Mucosa of descending colon (tissue), 3 donors: Measurements from ENCODE around the gene MCC. TPM values are rescaled to one million over a fixed set of nuclear protein-coding genes. Genes with fewer than 3 reads are reported as not detected.

Experiments
- ATAC-seq: fragments of 200-7000 bp; cut with Tn5 transposase; one replicate; pipeline ENCODE4 v1.9.1; 2020; ENCODE audit warnings: mild to moderate bottlenecking, moderate library complexity
- DNase-seq, 3 donors: peaks; one replicate each; pipeline ENCODE4 v3.0.0-alpha.2; 2020
- H3K36me3 ChIP-seq: fragments of 200-600 bp; one replicate; pipeline ENCODE4 v1.8.0; 2021; ENCODE audit warnings: low read depth, mild to moderate bottlenecking
- H3K4me1 ChIP-seq: fragments of 200-600 bp; one replicate; pipeline ENCODE4 v1.8.0; 2021; ENCODE audit warnings: low read depth, mild to moderate bottlenecking
- H3K4me3 ChIP-seq: fragments of 200-600 bp; one replicate; pipeline ENCODE4 v1.8.0; 2021; ENCODE audit warnings: mild to moderate bottlenecking
- H3K9me3 ChIP-seq: fragments of 200-600 bp; one replicate; pipeline ENCODE4 v1.8.0; 2021; ENCODE audit warnings: mild to moderate bottlenecking
- intact Hi-C, 2 donors: fragments of 100-400 bp; cut with DNase I in 1 of 2; cut with micrococcal nuclease in 1 of 2; formaldehyde crosslinking; loops; one replicate each; pipeline versions ENCODE4 v1.11.0 to v1.11.1; 2022; cut with DNase I, micrococcal nuclease
- total RNA-seq, 3 donors: library from RNA; stranded (reverse); fragmentation: NEBNext Ultra II Directional in 2 of 3; extraction: Animal tissue kit (Norgen Biotek cat#: 25700) in 2 of 3; gene quantifications; one replicate each; pipeline versions ENCODE4 v1.2.1 to v1.2.4, GENCODE V29; 2021 to 2023
- TF ChIP-seq, protein P1 (sequence below): fragments of 200-600 bp; IDR thresholded peaks from one replicate; pipeline ENCODE4 v1.8.0; 2022; ENCODE audit warnings: antibody characterized with exemption, mild to moderate bottlenecking
- donor health status: DM: no; HTN: no; CAD: no; lungs with moderate emphysema.
- donor health status: DM: no; HTN: no; CAD: no.
- donor health status: DM: no; HTN: yes; CAD: no.

MCC gene
- total RNA-seq, 3 donors from 2014 or later, result 1.5 to 7.4 (median 4.4) TPM

- no peak within 1 kb of the TSS for H3K4me3 ChIP-seq
- DNase-seq (no peak), ATAC-seq (no peak)
- intact Hi-C loops, result no loop called here
- TF ChIP-seq, protein P1, sequence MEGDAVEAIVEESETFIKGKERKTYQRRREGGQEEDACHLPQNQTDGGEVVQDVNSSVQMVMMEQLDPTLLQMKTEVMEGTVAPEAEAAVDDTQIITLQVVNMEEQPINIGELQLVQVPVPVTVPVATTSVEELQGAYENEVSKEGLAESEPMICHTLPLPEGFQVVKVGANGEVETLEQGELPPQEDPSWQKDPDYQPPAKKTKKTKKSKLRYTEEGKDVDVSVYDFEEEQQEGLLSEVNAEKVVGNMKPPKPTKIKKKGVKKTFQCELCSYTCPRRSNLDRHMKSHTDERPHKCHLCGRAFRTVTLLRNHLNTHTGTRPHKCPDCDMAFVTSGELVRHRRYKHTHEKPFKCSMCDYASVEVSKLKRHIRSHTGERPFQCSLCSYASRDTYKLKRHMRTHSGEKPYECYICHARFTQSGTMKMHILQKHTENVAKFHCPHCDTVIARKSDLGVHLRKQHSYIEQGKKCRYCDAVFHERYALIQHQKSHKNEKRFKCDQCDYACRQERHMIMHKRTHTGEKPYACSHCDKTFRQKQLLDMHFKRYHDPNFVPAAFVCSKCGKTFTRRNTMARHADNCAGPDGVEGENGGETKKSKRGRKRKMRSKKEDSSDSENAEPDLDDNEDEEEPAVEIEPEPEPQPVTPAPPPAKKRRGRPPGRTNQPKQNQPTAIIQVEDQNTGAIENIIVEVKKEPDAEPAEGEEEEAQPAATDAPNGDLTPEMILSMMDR, result no peak
- no peaks in the 10 kb centered on the region for H3K4me1 ChIP-seq
- H3K36me3 ChIP-seq, result no peaks in the 10 kb centered on the region
- no peaks in the 10 kb centered on the region for H3K9me3 ChIP-seq
Measured at GRCh38 chr5:113434889-113435288, 53.4 kb downstream of the MCC start, which contains the start of gene TSSK1B. Gene TSSK1B (minus strand): TSS chr5:113434989. CDS start chr5:113434839, 150 bp downstream.

DNA sequence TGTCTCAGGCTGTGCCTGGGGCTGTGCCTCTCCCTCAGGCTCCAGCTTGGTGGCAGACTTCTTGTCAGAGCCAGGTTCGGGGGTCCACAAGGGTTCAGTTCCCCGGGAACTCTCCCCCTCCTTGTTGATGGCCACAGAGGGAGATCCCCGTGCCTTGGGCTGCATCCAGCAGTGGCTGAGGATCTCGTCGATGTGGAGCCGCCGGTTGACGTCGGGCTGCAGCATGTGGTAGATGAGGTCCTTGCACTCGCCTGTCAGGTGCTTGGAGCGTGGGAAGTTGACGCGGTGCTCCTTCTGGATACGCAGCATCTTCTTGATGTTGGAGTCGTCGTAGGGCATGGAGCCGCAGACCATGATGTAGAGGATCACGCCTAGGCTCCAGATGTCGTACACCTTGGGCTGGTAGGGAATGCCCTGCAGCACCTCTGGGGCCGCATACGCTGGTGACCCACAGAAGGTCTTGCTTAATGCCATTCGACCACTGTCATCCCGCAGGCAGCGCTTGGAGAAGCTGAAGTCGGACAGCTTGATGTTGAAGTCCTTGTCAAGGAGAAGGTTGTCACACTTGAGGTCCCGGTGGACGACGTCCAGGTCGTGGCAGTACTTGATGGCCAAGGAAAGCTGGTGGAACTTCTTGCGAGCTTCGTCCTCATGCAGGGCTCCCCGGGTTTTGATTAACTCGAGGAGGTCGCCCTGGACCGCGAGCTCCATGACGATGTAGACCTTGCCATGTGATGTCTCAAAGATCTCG is 54.2 kb downstream of the MCC start:
- H3K9me3 ChIP-seq, result no peaks in the 10 kb centered on the region
- H3K36me3 ChIP-seq, result no peaks in the 10 kb centered on the region
- intact Hi-C loops, result no loop called here
- DNase-seq (no peak), ATAC-seq (no peak)
- H3K4me1 ChIP-seq, result no peaks in the 10 kb centered on the region
- no peak overlapping the region for H3K4me3 ChIP-seq
- TF ChIP-seq, protein P1, result no peak

GRCh38 chr5:113433071-113433470 is 55.2 kb downstream of the MCC start:
- H3K4me1 ChIP-seq, result no peaks in the 10 kb centered on the region
- TF ChIP-seq, protein P1, result no peak
- intact Hi-C loops, result no loop called here

GRCh38 chr5:113427871-113428574 is 60.2 kb downstream of the MCC start:
- intact Hi-C loops, result no loop called here
- no peaks in the 10 kb centered on the region for H3K36me3 ChIP-seq

More at GRCh38 chr5:113433071-113433470, 55.2 kb downstream of the MCC start:
- H3K9me3 ChIP-seq, result no peaks in the 10 kb centered on the region
- no peaks in the 10 kb centered on the region for H3K36me3 ChIP-seq
- DNase-seq (no peak), ATAC-seq (no peak)
- no peak overlapping the region for H3K4me3 ChIP-seq

DNA sequence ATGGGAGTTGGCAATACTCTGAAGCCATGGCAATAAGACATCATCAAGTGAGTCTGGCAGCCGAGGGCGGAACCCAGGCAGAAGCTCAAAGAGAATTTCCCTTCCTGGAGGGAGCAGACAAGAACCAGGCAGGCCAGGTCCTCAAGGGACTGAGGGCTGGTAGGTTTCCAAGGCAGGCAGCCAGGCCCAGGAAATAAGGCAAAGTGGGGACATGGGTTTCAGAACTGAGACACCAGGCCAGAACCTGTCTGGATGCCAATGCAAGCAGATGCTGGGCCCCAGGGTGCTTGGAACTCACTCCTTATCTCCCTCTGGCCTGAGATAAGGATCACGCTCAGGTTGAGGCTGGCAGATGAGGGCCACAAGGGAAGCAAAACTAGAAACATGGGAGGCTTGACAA is 62.3 kb downstream of the MCC start:
- DNase-seq, result no peak
- ATAC-seq, result no peak
- Histone ChIP-seq H3K4me3 (no peak overlapping the region), H3K36me3 (no peaks in the 10 kb centered on the region), H3K4me1 (no peaks in the 10 kb centered on the region), H3K9me3 (no peaks in the 10 kb centered on the region)
- intact Hi-C loops, result no loop called here
- TF ChIP-seq, protein P1, result no peak

More at GRCh38 chr5:113427871-113428574, 60.2 kb downstream of the MCC start:
- DNase-seq, result no peak
- H3K4me3 ChIP-seq, result no peak overlapping the region
- H3K4me1 ChIP-seq, result no peaks in the 10 kb centered on the region
- TF ChIP-seq, protein P1, result no peak
- no peak for ATAC-seq
- H3K9me3 ChIP-seq, result no peaks in the 10 kb centered on the region
